Urinary bladder (tissue), 4 donors: ENCODE results near the gene RPS29. TPM values are rescaled to one million over a fixed set of nuclear protein-coding genes. Genes with fewer than 3 reads are reported as not detected.

Experiments
- DNase-seq: peaks from one replicate; pipeline ENCODE4 v3.0.0-alpha.2; 2015; ENCODE audit errors: extremely low spot score
- H3K27ac ChIP-seq: one replicate; pipeline ENCODE4 v1.5.1; 2013; ENCODE audit warnings: low read depth, mild to moderate bottlenecking, moderate library complexity
- H3K36me3 ChIP-seq: one replicate; pipeline ENCODE4 v1.6.1; 2013; ENCODE audit warnings: mild to moderate bottlenecking, moderate library complexity; ENCODE audit not compliant: insufficient read depth
- H3K4me1 ChIP-seq: one replicate; pipeline ENCODE4 v1.6.1; 2013; ENCODE audit warnings: mild to moderate bottlenecking, moderate library complexity; ENCODE audit not compliant: insufficient read depth
- H3K4me3 ChIP-seq: one replicate; pipeline ENCODE4 v1.5.1; 2013; ENCODE audit warnings: low read depth, low read length
- WGBS: extraction: QIAGEN DNeasy Blood & Tissue Kit; methylation state at CpG from one replicate; pipeline ENCODE4 v1.1.7; 2013; 5-methylcytosine and 5-hydroxymethylcytosine counted together
- polyA plus RNA-seq: library from polyadenylated mRNA; stranded (reverse); fragments of 200-250 nt; gene quantifications from one replicate; pipeline ENCODE4 v1.2.3, GENCODE V29; 2013
- small RNA-seq: library from RNA; depleted of rRNA; stranded (forward); fragments of <200 nt; gene quantifications from one replicate; pipeline ENCODE3, GENCODE V24; 2014
- total RNA-seq: library from RNA; depleted of rRNA; stranded (reverse); fragments of >200 nt; gene quantifications from one replicate; pipeline ENCODE4 v1.2.3, GENCODE V29; 2014
- donor health status: healthy with polysubstance abuse.
- donor health status: healthy.

Gene RPS29
- total and polyA plus RNA-seq, 2 donors = 1,469 to 2,986 TPM

DNA sequence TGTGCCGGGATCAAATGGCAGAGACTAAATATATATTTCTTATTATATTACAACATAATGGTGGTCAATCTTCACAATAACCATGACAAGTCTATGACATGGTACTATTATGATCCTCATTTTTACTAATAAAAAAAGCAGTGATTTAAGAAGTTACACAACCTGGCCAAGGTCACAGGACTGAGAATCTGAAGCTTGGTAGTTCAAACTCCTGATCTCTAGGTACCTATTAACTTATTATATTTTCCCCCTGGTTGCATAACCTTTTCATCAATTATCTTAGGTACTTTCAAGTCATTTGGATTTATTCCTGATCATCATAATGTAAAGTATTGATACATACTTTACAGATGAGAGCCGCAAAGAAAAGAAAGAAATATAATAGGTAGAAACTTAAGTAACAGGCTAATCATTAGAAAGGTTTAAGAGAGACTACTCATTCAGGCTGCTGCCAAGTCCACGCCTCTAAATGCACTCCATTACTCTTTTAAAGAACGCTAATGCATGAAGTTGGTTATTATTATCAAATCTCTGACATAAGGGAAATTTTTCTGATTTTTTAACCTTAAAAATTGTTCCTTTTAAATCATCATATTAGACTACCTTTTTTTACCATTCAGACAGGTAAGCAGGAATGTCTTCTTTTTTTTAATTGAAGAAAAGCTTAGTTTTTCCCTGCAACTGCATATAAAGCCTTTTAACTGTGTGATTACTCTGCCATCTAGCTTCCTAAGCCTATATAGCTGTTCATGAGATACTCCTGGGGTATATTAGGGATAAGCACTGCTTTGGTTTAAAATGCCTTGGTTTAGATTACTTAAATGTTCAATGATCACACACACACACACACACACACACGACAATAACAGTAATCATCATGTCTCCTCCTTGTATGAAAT lies 35.6 kb downstream of the RPS29 start:
- no peak for DNase-seq
- WGBS = 68% methylated on average over 5 of the region's 5 CpGs
- H3K27ac ChIP-seq = no peak overlapping the region
- no peaks in the 10 kb centered on the region for H3K36me3 ChIP-seq
- no peak overlapping the region for H3K4me3 ChIP-seq
- no peaks in the 10 kb centered on the region for H3K4me1 ChIP-seq

GRCh38 chr14:49549881-49550280 lies 36.3 kb downstream of the RPS29 start:
- no peaks in the 10 kb centered on the region for H3K36me3 ChIP-seq
- H3K4me3 ChIP-seq = no peak overlapping the region
- no peaks in the 10 kb centered on the region for H3K4me1 ChIP-seq
- 69% methylated on average over 4 of the region's 4 CpGs for WGBS
- no peak overlapping the region for H3K27ac ChIP-seq
- no peak for DNase-seq

DNA sequence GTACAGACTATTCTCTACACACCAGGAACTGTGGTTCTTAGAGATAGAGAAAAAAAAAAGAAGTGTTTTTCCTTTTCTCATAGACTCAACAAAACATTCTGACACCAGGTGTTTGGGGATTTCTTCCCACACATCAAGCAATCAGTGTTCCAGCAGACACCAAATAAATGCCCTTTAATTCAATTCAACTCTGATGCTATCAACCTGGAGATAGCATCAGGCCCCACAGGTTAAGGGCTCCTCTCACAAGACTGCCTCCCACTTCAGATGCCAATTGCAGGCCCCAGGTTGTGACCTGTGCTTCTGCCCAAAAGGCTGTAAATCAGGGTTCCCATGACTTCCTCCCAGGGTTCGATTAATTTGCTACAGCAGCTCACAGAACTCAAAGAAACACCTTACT lies 36.7 kb downstream of the RPS29 start:
- whole genome bisulfite sequencing = 60% methylated on average over 1 of the region's 1 CpG
- no peak for DNase-seq
- Histone ChIP-seq H3K4me3 (no peak overlapping the region), H3K36me3 (no peaks in the 10 kb centered on the region), H3K27ac (no peak overlapping the region), H3K4me1 (no peaks in the 10 kb centered on the region)

DNA sequence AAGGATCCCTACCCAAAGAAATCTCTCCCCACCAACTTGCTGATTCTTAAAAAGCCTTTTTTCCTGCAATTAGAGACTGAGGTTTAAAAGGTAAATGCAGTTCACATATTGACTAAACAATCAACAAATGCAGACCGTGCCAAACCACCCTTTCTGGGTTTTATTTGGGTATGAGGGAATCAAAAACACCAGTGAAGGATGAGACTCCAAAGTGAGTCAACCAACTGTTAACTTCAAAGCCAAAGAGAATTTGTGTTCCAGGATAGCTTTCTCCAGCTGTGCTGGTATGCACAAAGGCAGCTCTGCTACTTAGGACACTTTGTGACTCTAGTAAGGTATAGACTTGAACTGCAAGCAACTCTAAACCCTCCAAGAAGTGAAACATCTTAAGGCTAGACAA lies 39.4 kb downstream of the RPS29 start:
- H3K27ac ChIP-seq = no peak overlapping the region
- 48% methylated on average over 1 of the region's 1 CpG for WGBS
- no peak overlapping the region for H3K4me3 ChIP-seq
- DNase-seq = no peak
- no peaks in the 10 kb centered on the region for H3K36me3 ChIP-seq
- H3K4me1 ChIP-seq = no peaks in the 10 kb centered on the region

DNA sequence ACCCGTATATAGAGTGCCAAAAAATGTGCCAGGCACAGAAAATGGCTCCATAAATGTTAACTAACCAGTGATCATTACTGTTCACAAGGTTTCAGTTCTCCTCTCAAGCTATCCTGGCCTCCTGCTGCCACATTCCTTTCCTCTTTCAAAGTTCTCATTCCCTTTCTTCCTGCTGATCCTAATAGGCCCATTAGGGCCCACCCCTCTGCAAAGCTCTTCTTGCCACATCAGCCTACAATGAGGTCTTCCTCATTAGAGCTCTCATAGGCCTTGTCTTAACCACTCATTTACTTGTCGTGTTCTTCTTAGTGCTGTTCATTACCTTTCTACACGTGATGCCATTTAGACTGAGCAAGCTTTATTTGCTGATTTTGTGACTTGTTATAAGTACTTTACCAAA lies 40.5 kb downstream of the RPS29 start:
- DNase-seq = no peak
- no peak overlapping the region for H3K27ac ChIP-seq
- H3K36me3 ChIP-seq = no peaks in the 10 kb centered on the region
- 80% methylated on average over 3 of the region's 3 CpGs for WGBS
- no peak overlapping the region for H3K4me3 ChIP-seq
- no peaks in the 10 kb centered on the region for H3K4me1 ChIP-seq

DNA sequence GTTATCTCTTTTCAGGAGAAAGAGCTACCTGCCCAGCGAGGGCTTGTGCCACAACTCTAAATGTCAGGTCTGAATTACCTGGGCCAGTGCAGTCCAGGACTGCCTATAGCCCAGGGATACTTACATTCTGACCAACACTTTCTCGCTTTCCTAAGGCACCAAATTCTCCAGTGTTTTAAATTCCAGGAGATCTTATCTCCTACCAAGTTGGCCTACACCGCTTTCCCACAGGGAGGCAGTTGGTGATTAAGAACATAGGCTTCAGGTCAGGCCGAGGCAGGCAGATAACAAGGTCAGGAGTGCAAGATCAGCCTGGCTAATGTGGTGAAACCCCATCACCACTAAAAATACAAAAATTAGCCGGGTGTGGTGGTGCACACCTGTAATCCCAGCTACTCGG lies 41.1 kb downstream of the RPS29 start:
- no peak overlapping the region for H3K27ac ChIP-seq
- H3K4me1 ChIP-seq = no peaks in the 10 kb centered on the region
- DNase-seq = no peak
- H3K36me3 ChIP-seq = no peaks in the 10 kb centered on the region
- no peak overlapping the region for H3K4me3 ChIP-seq
- WGBS = 88% methylated on average over 6 of the region's 6 CpGs

GRCh38 chr14:49541049-49541448 lies 45.1 kb downstream of the RPS29 start:
- Histone ChIP-seq H3K27ac (no peak overlapping the region), H3K36me3 (no peaks in the 10 kb centered on the region), H3K4me3 (no peak overlapping the region), H3K4me1 (no peaks in the 10 kb centered on the region)
- DNase-seq = no peak
- 95% methylated on average over 2 of the region's 2 CpGs for WGBS

DNA sequence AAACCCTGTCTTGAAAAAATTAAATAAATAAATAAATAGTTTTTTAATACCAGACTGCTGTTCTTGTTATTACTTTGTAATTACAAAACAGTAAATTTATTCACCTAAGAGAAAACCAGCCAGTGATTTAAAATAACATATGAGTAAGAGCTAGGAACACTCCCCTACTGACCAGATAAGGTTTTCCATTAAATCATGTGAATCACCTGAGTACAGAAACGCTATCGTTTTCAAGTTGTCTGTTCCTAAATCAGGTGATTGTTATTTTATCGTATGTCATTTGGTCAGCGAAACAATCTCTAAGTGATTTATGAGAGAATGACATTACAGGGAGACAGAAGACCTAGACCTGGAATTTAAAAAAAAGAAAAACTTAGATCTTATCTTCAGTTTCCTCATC lies 47.3 kb downstream of the RPS29 start:
- WGBS = 83% methylated on average over 4 of the region's 4 CpGs
- DNase-seq = no peak
- no peak overlapping the region for H3K4me3 ChIP-seq
- no peaks in the 10 kb centered on the region for H3K4me1 ChIP-seq
- no peaks in the 10 kb centered on the region for H3K36me3 ChIP-seq
- no peak overlapping the region for H3K27ac ChIP-seq

Small RNA genes within 50 kb of the gene (small RNA-seq; reads per million reads assigned to genes)
- gene AL139099.3 (not detected), gene AL139099.4 (not detected), gene RF00019 (not detected), gene RNA5SP384 (not detected)

Other genes with a start within 250 kb of the RPS29 start
- 19.2 TPM for gene LRR1, start 12.6 kb upstream of the RPS29 start, total RNA-seq
- gene LRR1, start 12.6 kb upstream of the RPS29 start, polyA plus RNA-seq = 8.6 TPM
- gene RPL36AL, start 34.2 kb upstream of the RPS29 start, total RNA-seq = 122 TPM
- gene RPL36AL, start 34.2 kb upstream of the RPS29 start, polyA plus RNA-seq = 349 TPM
- gene MGAT2, start 34.4 kb upstream of the RPS29 start, total RNA-seq = 43.5 TPM
- 20.5 TPM for gene MGAT2, start 34.4 kb upstream of the RPS29 start, polyA plus RNA-seq
- gene DNAAF2, start 48.9 kb upstream of the RPS29 start, total RNA-seq = 9.1 TPM
- 6.4 TPM for gene DNAAF2, start 48.9 kb upstream of the RPS29 start, polyA plus RNA-seq
- 25.5 TPM for gene POLE2, start 101.8 kb upstream of the RPS29 start, total RNA-seq
- 3.2 TPM for gene POLE2, start 101.8 kb upstream of the RPS29 start, polyA plus RNA-seq
- 21.6 TPM for gene KLHDC1, start 106.7 kb upstream of the RPS29 start, total RNA-seq
- gene KLHDC1, start 106.7 kb upstream of the RPS29 start, polyA plus RNA-seq = 4.2 TPM
- gene KLHDC2, start 181.8 kb upstream of the RPS29 start, total RNA-seq = 127 TPM
- 82.2 TPM for gene KLHDC2, start 181.8 kb upstream of the RPS29 start, polyA plus RNA-seq